ENCODE measurements around the gene NIF3L1.

- no peak for TF ChIP-seq CTCF (IDR thresholded peaks at IDR 0.05)
- no peak for TF ChIP-seq EP300 (IDR thresholded peaks at IDR 0.05)
- no peak for TF ChIP-seq POLR2AphosphoS5 (IDR thresholded peaks at IDR 0.05)
- TF ChIP-seq POLR2A (IDR thresholded peaks at IDR 0.05): no peak
Measured at GRCh38 chr2:200878289-200878880, 10.8 kb upstream of the NIF3L1 start.
